Hepatocyte (in vitro differentiated cells): Measurements from ENCODE around the gene ASB11. TPM values are rescaled to one million over a fixed set of nuclear protein-coding genes. Genes with fewer than 3 reads are reported as not detected.
A peak's percentile ranks its signal among the peaks of the same experiment; 100 is the strongest.

Experiments used
- DNase-seq: peaks from one replicate; pipeline ENCODE4 v3.0.0-alpha.2; 2016; ENCODE audit warnings: low spot score
- H2AFZ ChIP-seq: fragments of 200-600 bp; sonication (generic); 2 replicates; pipeline ENCODE4 v1.6.0; 2016; ENCODE audit warnings: antibody characterized with exemption, mild to moderate bottlenecking
- H3K27ac ChIP-seq: fragments of 200-600 bp; sonication (generic); 2 replicates; pipeline ENCODE4 v1.5.1; 2016; ENCODE audit warnings: mild to moderate bottlenecking
- H3K27me3 ChIP-seq: fragments of 200-600 bp; sonication (generic); 2 replicates; pipeline ENCODE4 v1.6.1; 2016
- H3K36me3 ChIP-seq: fragments of 200-600 bp; sonication (generic); replicated peaks from 2 replicates; pipeline ENCODE4 v1.5.1; 2016; ENCODE audit warnings: low read depth; ENCODE audit not compliant: insufficient read depth
- H3K4me1 ChIP-seq: fragments of 200-600 bp; sonication (generic); 2 replicates; pipeline ENCODE4 v1.5.1; 2016; ENCODE audit warnings: mild to moderate bottlenecking, moderate library complexity; ENCODE audit not compliant: insufficient read depth
- H3K4me2 ChIP-seq: fragments of 200-600 bp; sonication (generic); 2 replicates; pipeline ENCODE4 v1.6.0; 2016
- H3K4me3 ChIP-seq: fragments of 200-600 bp; sonication (generic); 2 replicates; pipeline ENCODE4 v1.5.1; 2016; ENCODE audit warnings: mild to moderate bottlenecking
- H3K79me2 ChIP-seq: fragments of 200-600 bp; sonication (generic); 2 replicates; pipeline ENCODE4 v1.6.0; 2017; ENCODE audit warnings: mild to moderate bottlenecking
- H3K9me2 ChIP-seq: fragments of 200-600 bp; sonication (generic); replicated peaks from 2 replicates; pipeline ENCODE4 v1.6.0; 2017; ENCODE audit warnings: mild to moderate bottlenecking; ENCODE audit not compliant: insufficient read depth
- H3K9me3 ChIP-seq: fragments of 200-600 bp; sonication (generic); 2 replicates; pipeline ENCODE4 v1.5.1; 2016; ENCODE audit warnings: low read depth, mild to moderate bottlenecking
- H4K20me1 ChIP-seq: fragments of 200-600 bp; sonication (generic); 2 replicates; pipeline ENCODE4 v1.6.0; 2016; ENCODE audit warnings: mild to moderate bottlenecking; ENCODE audit not compliant: insufficient read depth, poor library complexity, severe bottlenecking
- EZH2 ChIP-seq: fragments of 200-600 bp; sonication (generic); IDR thresholded peaks from 2 replicates; pipeline ENCODE4 v1.6.1; 2016; ENCODE audit warnings: antibody characterized with exemption, mild to moderate bottlenecking, borderline replicate concordance
- EZH2phosphoT487 ChIP-seq: fragments of 200-600 bp; sonication (generic); IDR thresholded peaks from one replicate; pipeline ENCODE4 v1.6.1; 2018; ENCODE audit warnings: antibody characterized with exemption, mild to moderate bottlenecking, low read depth, moderate library complexity; ENCODE audit not compliant: unreplicated experiment, severe bottlenecking
- WGBS: methylation state at CpG from one replicate; pipeline ENCODE4 v1.1.6; 2016; ENCODE audit warnings: low lambda C conversion rate; ENCODE audit errors: missing lambda C conversion rate; 5-methylcytosine and 5-hydroxymethylcytosine counted together
- polyA plus RNA-seq: library from polyadenylated mRNA; unstranded; fragments of >200 nt; fragmentation: Nextera tagmentation; extraction: Ambion mirVana; gene quantifications from 2 replicates; pipeline ENCODE4 v1.2.1, GENCODE V29; 2016
- total RNA-seq: library from RNA; depleted of rRNA; stranded (reverse); fragments of >200 nt; gene quantifications from 2 replicates; pipeline ENCODE4 v1.2.3, GENCODE V29; 2014
- TF ChIP-seq, protein P1 (sequence below): fragments of 200-600 bp; sonication (generic); IDR thresholded peaks from 2 replicates; pipeline ENCODE4 v1.5.1; 2016; ENCODE audit warnings: antibody characterized with exemption, mild to moderate bottlenecking; ENCODE audit not compliant: poor library complexity

The ASB11 gene
- total and polyA plus RNA-seq, 2 experiments from 2014 or later: 0.20 TPM; not detected in 1

DNA sequence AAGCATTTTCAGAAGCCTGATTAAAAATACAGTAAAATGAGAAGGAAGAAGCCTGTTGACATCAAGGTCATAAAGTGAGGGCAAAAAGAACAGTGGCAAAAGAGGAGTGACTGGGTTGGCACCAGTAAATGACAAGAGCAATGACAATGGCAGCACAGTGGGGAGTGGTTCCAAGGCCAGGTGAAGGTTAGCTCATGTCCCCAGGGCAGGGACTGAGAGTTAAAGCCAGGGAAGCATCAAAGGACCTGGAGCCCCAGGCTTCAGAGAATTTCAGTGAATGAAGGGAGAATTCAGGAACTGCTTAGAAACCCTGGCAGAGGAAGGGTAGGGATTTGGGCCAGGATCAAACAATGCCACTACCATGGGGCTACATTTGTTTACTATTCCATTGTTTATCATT, 28.7 kb upstream of the ASB11 start:
- TF ChIP-seq, protein P1, sequence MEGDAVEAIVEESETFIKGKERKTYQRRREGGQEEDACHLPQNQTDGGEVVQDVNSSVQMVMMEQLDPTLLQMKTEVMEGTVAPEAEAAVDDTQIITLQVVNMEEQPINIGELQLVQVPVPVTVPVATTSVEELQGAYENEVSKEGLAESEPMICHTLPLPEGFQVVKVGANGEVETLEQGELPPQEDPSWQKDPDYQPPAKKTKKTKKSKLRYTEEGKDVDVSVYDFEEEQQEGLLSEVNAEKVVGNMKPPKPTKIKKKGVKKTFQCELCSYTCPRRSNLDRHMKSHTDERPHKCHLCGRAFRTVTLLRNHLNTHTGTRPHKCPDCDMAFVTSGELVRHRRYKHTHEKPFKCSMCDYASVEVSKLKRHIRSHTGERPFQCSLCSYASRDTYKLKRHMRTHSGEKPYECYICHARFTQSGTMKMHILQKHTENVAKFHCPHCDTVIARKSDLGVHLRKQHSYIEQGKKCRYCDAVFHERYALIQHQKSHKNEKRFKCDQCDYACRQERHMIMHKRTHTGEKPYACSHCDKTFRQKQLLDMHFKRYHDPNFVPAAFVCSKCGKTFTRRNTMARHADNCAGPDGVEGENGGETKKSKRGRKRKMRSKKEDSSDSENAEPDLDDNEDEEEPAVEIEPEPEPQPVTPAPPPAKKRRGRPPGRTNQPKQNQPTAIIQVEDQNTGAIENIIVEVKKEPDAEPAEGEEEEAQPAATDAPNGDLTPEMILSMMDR: no peak
- TF ChIP-seq EZH2: no peak
- TF ChIP-seq EZH2phosphoT487: no peak
- Histone ChIP-seq H2AFZ (no peak overlapping the region), H3K27ac (no peak overlapping the region)

DNA sequence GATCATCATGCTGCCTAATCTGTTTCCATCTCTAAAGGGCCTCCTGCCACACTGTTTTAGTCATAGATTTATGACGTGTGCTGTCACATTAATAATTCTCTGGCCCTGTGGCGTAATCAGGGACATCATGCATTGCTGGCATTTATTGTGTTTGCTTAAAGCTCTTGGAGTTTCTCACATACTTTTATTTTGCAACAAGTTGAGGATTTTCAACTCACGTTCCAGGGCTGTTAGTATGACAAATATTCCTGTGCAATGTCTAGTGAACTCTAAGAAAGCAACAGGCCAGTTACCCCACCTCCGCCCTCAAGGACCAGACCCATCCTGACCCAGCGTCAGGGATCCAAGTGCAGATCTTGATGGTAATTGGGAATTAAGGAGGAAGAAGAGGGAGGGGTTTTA, 27.6 kb upstream of the ASB11 start:
- H3K27me3 ChIP-seq: no peaks in the 10 kb centered on the region
- H3K4me2 ChIP-seq: no peak overlapping the region
- H2AFZ ChIP-seq: no peak overlapping the region
- TF ChIP-seq EZH2: no peak
- whole genome bisulfite sequencing: 48% methylated on average over 5 of the region's 5 CpGs
- no peaks in the 10 kb centered on the region for H3K36me3 ChIP-seq
- no peak overlapping the region for H3K4me3 ChIP-seq
- peak; percentile 73 for DNase-seq
- peak overlapping the region; percentile 42 for H3K27ac ChIP-seq
- no peaks in the 10 kb centered on the region for H3K9me2 ChIP-seq
- H3K79me2 ChIP-seq: no peaks in the 10 kb centered on the region
- no peaks in the 10 kb centered on the region for H4K20me1 ChIP-seq
- H3K9me3 ChIP-seq: no peaks in the 10 kb centered on the region
- peaks cover 5% of the 10 kb centered on the region for H3K4me1 ChIP-seq

More for the DNA sequence above, 28.7 kb upstream of the ASB11 start:
- no peak overlapping the region for H3K4me2 ChIP-seq
- H3K4me3 ChIP-seq: no peak overlapping the region
- no peaks in the 10 kb centered on the region for H3K9me2 ChIP-seq
- no peaks in the 10 kb centered on the region for H3K27me3 ChIP-seq
- H3K9me3 ChIP-seq: no peaks in the 10 kb centered on the region
- H3K4me1 ChIP-seq: peaks cover 5% of the 10 kb centered on the region
- DNase-seq: no peak
- no peaks in the 10 kb centered on the region for H3K36me3 ChIP-seq
- no peaks in the 10 kb centered on the region for H4K20me1 ChIP-seq
- no peaks in the 10 kb centered on the region for H3K79me2 ChIP-seq

DNA sequence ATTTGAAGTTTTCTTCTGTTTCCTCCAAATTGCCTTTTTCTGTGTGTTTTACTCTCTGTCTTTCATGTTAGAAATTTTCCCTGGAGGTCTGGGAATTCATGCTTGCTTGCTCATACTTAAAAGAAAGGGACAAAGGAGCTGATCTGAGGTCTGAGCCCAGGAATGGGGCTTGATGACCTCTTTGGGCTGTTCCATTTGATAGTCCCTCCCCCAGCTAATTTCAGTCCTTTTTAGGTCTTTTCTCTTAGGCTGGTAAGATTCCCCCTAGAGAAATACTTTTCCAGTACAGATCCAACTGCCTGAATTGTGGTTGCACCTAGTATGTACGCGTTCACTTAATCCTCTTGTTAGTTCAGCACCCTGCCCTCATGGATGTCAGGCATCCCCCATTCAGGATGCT, 25.4 kb upstream of the ASB11 start:
- no peak for DNase-seq
- Histone ChIP-seq H3K36me3 (no peaks in the 10 kb centered on the region), H3K4me2 (no peak overlapping the region), H2AFZ (no peak overlapping the region), H3K9me3 (no peaks in the 10 kb centered on the region), H3K9me2 (no peaks in the 10 kb centered on the region), H4K20me1 (no peaks in the 10 kb centered on the region), H3K4me1 (peaks cover 5% of the 10 kb centered on the region), H3K79me2 (no peaks in the 10 kb centered on the region), H3K27ac (no peak overlapping the region), H3K4me3 (no peak overlapping the region), H3K27me3 (no peaks in the 10 kb centered on the region)
- WGBS: 83% methylated on average over 2 of the region's 2 CpGs
- TF ChIP-seq EZH2 (no peak), EZH2phosphoT487 (no peak)
- TF ChIP-seq, protein P1: no peak

DNA sequence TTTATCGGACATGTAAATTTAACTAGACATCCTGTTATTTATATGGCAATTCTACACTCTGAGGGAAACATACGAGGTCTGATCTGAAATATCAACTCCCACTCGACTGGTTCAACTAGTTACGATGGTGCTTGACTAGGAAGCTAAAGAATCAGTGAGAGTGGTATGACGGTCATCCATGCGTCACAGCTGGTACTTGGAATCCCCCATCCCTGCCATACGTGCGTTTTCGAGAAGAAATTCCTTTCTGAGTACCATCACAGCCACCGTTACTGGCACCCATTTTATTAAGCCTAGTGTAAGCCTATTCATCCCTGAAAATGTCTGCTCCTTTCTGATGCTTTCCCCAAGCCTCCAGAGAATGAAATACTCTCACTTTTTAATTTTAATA, 20.6 kb upstream of the ASB11 start:
- no peaks in the 10 kb centered on the region for H3K9me3 ChIP-seq
- no peaks in the 10 kb centered on the region for H3K4me1 ChIP-seq
- peak; percentile 54 for DNase-seq
- H2AFZ ChIP-seq: peak overlapping the region; percentile 14
- peaks cover 7% of the 10 kb centered on the region for H3K79me2 ChIP-seq
- no peaks in the 10 kb centered on the region for H3K36me3 ChIP-seq
- peak overlapping the region; percentile 72 for H3K4me2 ChIP-seq
- peak overlapping the region; percentile 88 for H3K27ac ChIP-seq
- 52% methylated on average over 10 of the region's 10 CpGs for whole genome bisulfite sequencing
- TF ChIP-seq, protein P1: no peak
- TF ChIP-seq EZH2phosphoT487 (no peak), EZH2 (no peak)
- H3K4me3 ChIP-seq: peak overlapping the region; percentile 27
- H4K20me1 ChIP-seq: no peaks in the 10 kb centered on the region
- no peaks in the 10 kb centered on the region for H3K27me3 ChIP-seq
- no peaks in the 10 kb centered on the region for H3K9me2 ChIP-seq
